ENCODE measurements around the gene KANSL1. TPM values are rescaled to one million over a fixed set of nuclear protein-coding genes. Genes with fewer than 3 reads are reported as not detected.

Gene KANSL1
- total and polyA plus RNA-seq, 10 of the 15 experiments (the other 5 are each of a cell fraction or from before 2014, with no cell fraction given) = 4.7 to 60.6 (median 28.0) TPM

GRCh38 chr17:46192189-46192438 lies 1.1 kb downstream of the KANSL1 start (continued):
- TF ChIP-seq ASH2L (IDR thresholded peaks at IDR 0.05; ENCODE audit: borderline replicate concordance, low read depth) (peak; percentile 36; the same call in 1 of the 2 replicates), SIX5 (IDR thresholded peaks at IDR 0.05; ENCODE audit: low read depth, low read length, severe bottlenecking) (no peak), MYB (IDR thresholded peaks at IDR 0.05; ENCODE audit: borderline replicate concordance, low read depth, low read length) (no peak), ZNF592 (IDR thresholded peaks at IDR 0.05) (no peak), RELA (IDR thresholded peaks at IDR 0.05; ENCODE audit: borderline replicate concordance, partially characterized antibody) (no peak), ATF7 (IDR thresholded peaks at IDR 0.05; ENCODE audit: low read depth) (no peak), ZSCAN29 (IDR thresholded peaks at IDR 0.05) (no peak), CTCF (IDR thresholded peaks at IDR 0.05 in 2 of 3, conservative IDR thresholded peaks at IDR 0.05 in 1 of 3; ENCODE audit: control insufficient read depth in 2 of 3, extremely low read depth in 1 of 3, insufficient read depth in 1 of 3, low read depth in 3 of 3, low read length in 3 of 3) (no peak), MAX (IDR thresholded peaks at IDR 0.05; ENCODE audit: low read depth, low read length) (no peak), ESRRA (IDR thresholded peaks at IDR 0.05; ENCODE audit: low read length) (no peak), JUNB (IDR thresholded peaks at IDR 0.05) (no peak), MEF2B (IDR thresholded peaks at IDR 0.05; ENCODE audit: partially characterized antibody, poor library complexity, severe bottlenecking) (no peak)
